SK-N-SH treated with all-trans-retinoic acid at 6 μM for 48 hours (cell line): ENCODE results near the gene FHIT.

Experiments
- GLIS3 ChIP-seq: fragments of 250-450 bp; sonication (Bioruptor Pico); IDR thresholded peaks from 2 replicates; pipeline ENCODE4 v1.5.0; 2020; ENCODE audit warnings: mild to moderate bottlenecking, moderate library complexity
- ISL1 ChIP-seq: fragments of 250-450 bp; sonication (Bioruptor Pico); IDR thresholded peaks from 2 replicates; pipeline ENCODE4 v2.1.2; 2022; ENCODE audit warnings: mild to moderate bottlenecking, moderate library complexity
- OSR1 ChIP-seq: fragments of 250-450 bp; sonication (Bioruptor Pico); IDR thresholded peaks from 2 replicates; pipeline ENCODE4 v1.8.0; 2022; ENCODE audit warnings: moderate library complexity, mild to moderate bottlenecking, inconsistent platforms
- POU6F1 ChIP-seq: fragments of 250-450 bp; sonication (Bioruptor Pico); IDR thresholded peaks from 2 replicates; pipeline ENCODE4 v1.8.0; 2021; ENCODE audit warnings: low read depth, mild to moderate bottlenecking, moderate library complexity, borderline replicate concordance
- TOX ChIP-seq: fragments of 250-450 bp; sonication (Bioruptor Pico); IDR thresholded peaks from 2 replicates; pipeline ENCODE4 v1.8.0; 2021; ENCODE audit warnings: mild to moderate bottlenecking, moderate library complexity, borderline replicate concordance
- TF ChIP-seq, protein P1 (sequence below): fragments of 250-450 bp; sonication (Bioruptor Pico); IDR thresholded peaks from 2 replicates; pipeline ENCODE4 v1.8.0; 2020; ENCODE audit warnings: mild to moderate bottlenecking, moderate library complexity, borderline replicate concordance

- no peak for TF ChIP-seq POU6F1 (CRISPR knock-in tag)
- no peak for TF ChIP-seq TOX (CRISPR knock-in tag)
- no peak for TF ChIP-seq GLIS3
- TF ChIP-seq ISL1: no peak
- no peak for TF ChIP-seq OSR1 (CRISPR knock-in tag)
- TF ChIP-seq, protein P1, sequence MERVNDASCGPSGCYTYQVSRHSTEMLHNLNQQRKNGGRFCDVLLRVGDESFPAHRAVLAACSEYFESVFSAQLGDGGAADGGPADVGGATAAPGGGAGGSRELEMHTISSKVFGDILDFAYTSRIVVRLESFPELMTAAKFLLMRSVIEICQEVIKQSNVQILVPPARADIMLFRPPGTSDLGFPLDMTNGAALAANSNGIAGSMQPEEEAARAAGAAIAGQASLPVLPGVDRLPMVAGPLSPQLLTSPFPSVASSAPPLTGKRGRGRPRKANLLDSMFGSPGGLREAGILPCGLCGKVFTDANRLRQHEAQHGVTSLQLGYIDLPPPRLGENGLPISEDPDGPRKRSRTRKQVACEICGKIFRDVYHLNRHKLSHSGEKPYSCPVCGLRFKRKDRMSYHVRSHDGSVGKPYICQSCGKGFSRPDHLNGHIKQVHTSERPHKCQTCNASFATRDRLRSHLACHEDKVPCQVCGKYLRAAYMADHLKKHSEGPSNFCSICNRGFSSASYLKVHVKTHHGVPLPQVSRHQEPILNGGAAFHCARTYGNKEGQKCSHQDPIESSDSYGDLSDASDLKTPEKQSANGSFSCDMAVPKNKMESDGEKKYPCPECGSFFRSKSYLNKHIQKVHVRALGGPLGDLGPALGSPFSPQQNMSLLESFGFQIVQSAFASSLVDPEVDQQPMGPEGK (CRISPR knock-in tag): no peak
These were observed 208.1 kb downstream of the FHIT start for GRCh38 chr3:61043156-61043555.
